Liver (tissue), 3 donors: ENCODE data around the gene ADNP2.
"Not testable (repeated sequence)": the region's sequence is repeated elsewhere in the genome, so short reads cannot be mapped to it uniquely, and the experiment has no call there.

Experiments used
- TF ChIP-seq, protein P1 (sequence below): fragments of 150-350 bp; IDR thresholded peaks from 2 replicates; pipeline ENCODE4 v1.5.1; 2017; ENCODE audit warnings: improper control_type of control experiment, low read depth, low read length; ENCODE audit not compliant: missing input control
- TF ChIP-seq, protein P2 (sequence below): IDR thresholded peaks from 2 replicates; pipeline ENCODE4 v1.6.1; 2016; ENCODE audit warnings: antibody characterized with exemption
- TF ChIP-seq, protein P3 (sequence below): IDR thresholded peaks from 2 replicates; pipeline ENCODE4 v1.6.1; 2016; ENCODE audit warnings: antibody characterized with exemption
- donor health status: healthy.
- donor health status: healthy.

DNA sequence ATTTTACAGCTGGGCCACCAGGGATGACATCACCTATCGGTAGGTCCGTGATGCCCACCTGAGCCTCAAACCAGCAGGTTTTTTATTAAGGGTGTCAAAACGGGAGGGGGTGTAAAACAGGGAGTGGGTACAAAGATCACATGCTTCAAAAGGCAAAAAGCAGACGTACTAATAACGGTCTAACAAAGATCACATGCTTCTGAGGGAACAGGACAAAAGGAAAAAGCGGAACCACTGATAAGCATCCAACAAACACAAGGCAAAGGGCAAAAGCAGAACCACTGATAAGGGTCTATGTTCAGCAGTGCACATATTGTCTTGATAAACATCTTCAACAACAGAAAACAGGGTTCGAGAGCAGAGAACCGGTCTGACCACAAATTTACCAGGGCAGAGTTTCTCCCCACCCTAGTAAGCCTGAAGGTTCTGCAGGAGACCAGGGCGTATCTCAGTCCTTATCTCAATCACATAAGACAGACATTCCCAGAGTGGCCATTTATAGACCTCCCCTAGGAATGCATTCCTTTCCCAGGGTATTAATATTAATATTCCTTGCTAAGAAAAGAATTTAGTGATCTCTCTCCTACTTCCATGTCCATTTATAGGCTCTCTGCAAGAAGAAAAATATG is 55.8 kb downstream of the ADNP2 start:
- TF ChIP-seq, protein P1, sequence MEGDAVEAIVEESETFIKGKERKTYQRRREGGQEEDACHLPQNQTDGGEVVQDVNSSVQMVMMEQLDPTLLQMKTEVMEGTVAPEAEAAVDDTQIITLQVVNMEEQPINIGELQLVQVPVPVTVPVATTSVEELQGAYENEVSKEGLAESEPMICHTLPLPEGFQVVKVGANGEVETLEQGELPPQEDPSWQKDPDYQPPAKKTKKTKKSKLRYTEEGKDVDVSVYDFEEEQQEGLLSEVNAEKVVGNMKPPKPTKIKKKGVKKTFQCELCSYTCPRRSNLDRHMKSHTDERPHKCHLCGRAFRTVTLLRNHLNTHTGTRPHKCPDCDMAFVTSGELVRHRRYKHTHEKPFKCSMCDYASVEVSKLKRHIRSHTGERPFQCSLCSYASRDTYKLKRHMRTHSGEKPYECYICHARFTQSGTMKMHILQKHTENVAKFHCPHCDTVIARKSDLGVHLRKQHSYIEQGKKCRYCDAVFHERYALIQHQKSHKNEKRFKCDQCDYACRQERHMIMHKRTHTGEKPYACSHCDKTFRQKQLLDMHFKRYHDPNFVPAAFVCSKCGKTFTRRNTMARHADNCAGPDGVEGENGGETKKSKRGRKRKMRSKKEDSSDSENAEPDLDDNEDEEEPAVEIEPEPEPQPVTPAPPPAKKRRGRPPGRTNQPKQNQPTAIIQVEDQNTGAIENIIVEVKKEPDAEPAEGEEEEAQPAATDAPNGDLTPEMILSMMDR: not testable (repeated sequence)
- TF ChIP-seq, protein P2, sequence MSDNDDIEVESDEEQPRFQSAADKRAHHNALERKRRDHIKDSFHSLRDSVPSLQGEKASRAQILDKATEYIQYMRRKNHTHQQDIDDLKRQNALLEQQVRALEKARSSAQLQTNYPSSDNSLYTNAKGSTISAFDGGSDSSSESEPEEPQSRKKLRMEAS: not testable (repeated sequence)
- TF ChIP-seq, protein P3, sequence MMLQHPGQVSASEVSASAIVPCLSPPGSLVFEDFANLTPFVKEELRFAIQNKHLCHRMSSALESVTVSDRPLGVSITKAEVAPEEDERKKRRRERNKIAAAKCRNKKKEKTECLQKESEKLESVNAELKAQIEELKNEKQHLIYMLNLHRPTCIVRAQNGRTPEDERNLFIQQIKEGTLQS: not testable (repeated sequence)
